GM15510 (cell line): ENCODE results near the gene PRND.

Experiments used
- POLR2A ChIP-seq: IDR thresholded peaks from 3 replicates; pipeline ENCODE4 v1.6.1; 2011; ENCODE audit warnings: borderline replicate concordance; ENCODE audit not compliant: insufficient read length; ENCODE audit errors: extremely low read depth

PRND gene

DNA sequence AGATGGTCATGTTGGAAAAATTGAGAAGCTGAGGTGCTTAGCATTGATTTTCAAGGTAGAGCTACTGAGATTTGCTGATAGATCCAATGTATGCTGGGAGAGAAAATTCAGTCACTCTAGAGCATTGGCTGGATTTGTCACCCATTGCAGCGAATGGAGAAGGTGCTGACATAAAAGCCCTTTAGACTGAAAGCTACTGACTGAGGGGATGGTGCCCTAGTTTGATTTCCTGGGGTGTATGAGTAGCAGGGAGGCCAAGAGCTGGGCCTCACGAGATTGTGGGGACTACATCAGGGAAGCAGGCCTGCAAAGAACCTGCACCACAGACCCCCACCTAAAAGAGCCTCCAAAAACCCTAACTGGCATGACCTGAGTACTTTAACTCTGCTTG is 23.9 kb upstream of the PRND start:
- TF ChIP-seq POLR2A = no peak

DNA sequence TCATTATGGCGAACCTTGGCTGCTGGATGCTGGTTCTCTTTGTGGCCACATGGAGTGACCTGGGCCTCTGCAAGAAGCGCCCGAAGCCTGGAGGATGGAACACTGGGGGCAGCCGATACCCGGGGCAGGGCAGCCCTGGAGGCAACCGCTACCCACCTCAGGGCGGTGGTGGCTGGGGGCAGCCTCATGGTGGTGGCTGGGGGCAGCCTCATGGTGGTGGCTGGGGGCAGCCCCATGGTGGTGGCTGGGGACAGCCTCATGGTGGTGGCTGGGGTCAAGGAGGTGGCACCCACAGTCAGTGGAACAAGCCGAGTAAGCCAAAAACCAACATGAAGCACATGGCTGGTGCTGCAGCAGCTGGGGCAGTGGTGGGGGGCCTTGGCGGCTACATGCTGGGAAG is 22.5 kb upstream of the PRND start:
- no peak for TF ChIP-seq POLR2A

DNA sequence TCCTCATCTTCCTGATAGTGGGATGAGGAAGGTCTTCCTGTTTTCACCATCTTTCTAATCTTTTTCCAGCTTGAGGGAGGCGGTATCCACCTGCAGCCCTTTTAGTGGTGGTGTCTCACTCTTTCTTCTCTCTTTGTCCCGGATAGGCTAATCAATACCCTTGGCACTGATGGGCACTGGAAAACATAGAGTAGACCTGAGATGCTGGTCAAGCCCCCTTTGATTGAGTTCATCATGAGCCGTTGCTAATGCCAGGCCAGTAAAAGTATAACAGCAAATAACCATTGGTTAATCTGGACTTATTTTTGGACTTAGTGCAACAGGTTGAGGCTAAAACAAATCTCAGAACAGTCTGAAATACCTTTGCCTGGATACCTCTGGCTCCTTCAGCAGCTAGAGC is 21.8 kb upstream of the PRND start:
- no peak for TF ChIP-seq POLR2A

DNA sequence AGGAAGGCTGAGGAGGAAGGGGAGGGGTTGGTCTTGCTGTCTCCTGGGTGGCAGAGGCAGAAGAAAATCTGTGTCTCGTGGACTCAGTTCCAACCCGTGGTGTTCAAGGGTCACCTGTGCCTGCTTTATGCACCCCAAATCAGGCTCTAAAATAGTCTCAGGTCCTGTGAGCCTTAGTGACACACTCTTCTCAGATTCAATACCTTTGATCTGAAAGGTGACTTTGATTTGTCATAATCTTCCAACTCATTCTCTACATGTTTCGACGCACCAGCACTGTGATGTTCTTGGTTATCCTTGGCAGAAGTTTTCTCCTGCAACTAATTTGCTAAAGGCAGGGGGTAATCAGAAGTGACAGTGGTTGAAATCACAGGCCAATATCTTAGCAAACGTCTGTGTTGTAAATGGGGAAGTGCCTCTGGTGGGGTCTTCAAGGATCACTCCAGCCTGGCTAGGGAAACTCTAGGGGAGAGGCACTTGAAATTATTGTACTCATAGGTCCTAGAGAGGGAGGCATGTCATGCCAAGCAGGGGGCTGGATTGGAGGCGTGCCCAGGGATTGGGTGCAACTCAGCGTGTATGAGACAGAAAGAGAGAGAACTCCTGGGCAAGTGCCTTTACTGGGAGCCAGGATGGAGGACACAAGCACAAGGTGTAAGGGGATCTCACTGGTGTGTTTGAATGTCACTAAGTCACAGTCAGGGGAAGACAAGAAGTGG is 19.0 kb upstream of the PRND start:
- no peak for TF ChIP-seq POLR2A

DNA sequence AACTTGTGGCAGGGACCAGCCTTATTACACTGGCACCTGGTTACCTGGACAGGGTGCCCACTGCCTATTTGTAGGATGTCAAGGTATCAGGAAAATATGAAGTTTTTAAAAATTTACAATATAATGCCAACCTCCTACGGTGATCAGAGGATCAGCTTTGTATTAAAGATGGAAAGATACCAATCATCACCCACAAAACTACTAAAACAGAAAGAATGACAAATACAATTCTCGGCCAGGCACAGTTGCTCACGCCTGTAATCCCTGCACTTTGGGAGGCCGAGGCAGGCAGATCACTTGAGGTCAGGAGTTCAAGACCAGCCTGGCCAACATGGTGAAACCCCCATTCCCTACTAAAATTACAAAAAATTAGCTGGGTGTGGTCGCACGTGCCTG is 18.4 kb upstream of the PRND start:
- no peak for TF ChIP-seq POLR2A

DNA sequence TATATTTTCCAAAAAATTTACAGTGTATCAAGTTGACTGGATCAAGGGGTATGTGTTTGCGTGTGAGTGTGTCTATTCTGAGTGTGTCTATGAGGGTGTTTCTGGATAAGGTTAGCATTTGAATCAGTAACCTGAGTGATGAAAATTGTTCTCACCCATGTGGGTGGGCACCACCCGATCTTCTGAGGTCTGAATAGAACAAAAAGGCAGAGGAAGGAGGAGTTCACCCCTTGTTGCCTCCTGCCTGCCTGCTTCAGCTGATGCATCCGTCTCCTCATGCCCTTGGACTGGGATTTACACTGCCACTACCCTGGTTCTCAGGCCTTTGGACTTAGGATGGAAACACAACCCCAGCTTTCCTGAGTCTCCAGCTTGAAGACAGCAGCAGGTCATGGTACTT is 13.7 kb upstream of the PRND start:
- no peak for TF ChIP-seq POLR2A

DNA sequence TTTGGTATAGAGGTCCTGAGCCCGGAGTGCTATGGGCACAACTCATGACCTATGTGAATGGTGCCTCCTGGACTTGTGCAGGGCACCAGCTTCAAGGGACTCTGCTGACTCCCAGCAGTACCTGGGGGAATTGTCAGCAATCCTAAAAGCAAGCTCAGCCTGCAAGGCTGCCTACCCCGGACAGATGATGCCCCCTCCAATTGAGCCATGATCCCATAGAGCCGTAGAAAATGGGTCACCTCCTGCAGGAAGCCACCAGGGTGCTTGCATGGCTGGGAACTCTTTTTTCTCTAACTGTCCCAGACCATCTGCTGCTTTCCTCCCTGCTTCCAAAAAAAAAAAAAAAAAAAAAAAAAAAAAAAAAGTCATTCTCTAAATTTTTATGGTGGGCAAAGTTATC is 12.9 kb upstream of the PRND start:
- TF ChIP-seq POLR2A = no peak

DNA sequence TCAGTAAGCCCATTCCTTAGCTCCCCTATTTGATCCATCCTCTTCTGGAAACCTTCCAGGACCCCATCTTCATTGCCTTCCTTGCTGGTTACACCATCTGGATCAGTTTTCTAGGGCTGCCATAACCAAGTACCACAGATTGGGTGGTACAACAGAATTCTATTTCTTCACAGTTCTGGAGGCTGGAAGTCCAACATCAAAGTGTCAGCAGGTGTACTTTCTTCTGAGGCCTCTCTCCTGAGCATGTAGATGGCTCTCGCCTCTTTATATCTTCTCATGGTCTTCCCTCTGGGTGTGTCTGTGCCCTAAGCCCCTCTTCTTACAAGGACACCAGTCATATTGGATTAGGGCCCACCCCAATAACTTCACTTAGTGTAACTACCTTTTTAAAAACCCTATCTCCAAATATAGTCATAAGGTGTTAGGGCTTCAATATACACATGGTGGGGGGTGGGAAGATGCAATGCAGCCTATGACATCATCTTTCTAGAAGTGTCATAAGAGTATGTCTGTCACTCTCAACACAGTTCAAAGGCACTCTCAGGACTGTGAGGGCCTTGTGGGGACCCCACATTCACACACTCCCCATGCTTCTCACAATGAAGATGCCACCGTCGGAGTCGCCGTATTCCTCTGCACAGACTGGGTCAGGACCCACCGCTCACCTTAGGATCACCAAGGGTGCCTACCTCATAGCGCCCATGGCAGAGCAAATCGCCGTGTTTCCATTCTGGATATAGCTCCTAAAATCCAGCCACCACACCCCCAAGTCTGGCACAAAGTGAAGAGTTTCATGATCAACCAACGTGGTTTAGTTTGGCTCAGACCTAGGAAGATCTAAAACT is 12.2 kb upstream of the PRND start:
- TF ChIP-seq POLR2A = no peak

DNA sequence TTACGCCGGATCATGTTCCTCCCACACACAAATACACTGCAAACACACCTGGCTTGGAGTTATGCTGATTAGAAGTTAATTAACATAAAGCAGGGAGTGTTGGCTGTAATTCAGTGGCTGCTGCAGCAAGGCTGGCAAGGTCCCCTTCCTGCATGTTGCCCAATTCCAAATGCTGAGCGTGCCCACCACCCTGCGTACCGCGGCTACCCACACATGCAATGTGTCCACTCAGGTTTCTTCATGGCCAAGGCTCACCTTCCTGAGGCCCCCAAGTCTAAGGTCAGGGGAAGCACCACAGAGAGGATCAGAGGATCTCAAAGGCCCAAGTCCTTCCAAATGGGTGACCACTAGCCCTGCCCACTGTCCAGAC is 11.6 kb upstream of the PRND start:
- no peak for TF ChIP-seq POLR2A

DNA sequence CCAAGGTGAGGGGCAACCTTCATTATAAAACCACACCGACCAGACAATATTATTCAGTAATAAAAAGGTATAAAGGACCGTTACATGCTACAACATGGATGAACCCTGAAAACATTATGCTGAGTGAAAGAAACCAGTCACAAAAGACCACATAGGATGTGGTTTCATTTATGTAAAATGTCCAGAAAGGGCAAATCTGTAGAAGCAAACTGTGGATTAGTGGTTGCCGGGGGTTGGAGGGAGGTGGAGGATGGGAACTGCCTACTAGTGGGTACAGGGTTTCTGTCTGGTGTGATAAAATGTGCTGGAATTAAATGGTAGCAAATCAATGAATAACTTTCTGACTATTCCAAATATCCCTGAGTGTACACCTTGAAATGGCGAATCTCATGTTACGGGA is 10.2 kb upstream of the PRND start:
- no peak for TF ChIP-seq POLR2A

DNA sequence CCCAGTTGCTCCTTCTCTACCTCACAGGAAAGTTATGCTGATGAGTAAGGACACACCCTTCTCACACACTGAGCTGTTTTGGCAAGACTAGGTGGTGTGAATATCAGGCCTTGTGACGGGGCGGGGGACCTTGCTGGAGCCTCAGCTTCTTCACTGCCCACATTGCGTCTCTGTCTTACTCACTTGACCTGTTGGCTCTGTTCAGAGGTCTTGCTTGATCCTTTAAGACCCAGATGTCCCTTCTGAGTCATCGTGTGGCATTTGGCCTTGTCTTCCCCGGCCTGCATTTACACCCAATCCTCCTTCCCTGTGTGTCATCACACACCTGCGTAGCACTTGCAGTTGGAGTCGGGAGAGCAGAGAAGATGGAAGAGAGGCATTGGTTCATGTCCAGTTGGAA is 8.3 kb upstream of the PRND start:
- TF ChIP-seq POLR2A = no peak

DNA sequence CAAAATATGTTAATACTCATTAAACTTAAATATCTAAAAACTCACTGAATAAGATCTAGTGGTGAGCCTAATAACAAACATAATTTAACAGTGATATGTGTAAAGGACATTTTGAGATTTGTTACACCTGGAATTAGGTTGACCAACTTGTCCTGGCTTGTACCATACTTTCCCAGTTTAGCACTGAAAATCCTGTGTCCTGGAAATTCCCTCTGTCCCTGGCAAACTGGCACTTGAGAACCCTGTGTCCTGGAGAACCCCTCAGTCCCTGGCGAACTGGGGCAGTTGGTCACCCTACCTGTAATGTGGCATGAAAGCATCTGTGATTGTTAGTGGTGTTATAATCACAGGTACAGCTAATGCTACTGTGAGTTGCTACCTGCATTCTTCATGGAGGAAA is 6.9 kb upstream of the PRND start:
- no peak for TF ChIP-seq POLR2A

DNA sequence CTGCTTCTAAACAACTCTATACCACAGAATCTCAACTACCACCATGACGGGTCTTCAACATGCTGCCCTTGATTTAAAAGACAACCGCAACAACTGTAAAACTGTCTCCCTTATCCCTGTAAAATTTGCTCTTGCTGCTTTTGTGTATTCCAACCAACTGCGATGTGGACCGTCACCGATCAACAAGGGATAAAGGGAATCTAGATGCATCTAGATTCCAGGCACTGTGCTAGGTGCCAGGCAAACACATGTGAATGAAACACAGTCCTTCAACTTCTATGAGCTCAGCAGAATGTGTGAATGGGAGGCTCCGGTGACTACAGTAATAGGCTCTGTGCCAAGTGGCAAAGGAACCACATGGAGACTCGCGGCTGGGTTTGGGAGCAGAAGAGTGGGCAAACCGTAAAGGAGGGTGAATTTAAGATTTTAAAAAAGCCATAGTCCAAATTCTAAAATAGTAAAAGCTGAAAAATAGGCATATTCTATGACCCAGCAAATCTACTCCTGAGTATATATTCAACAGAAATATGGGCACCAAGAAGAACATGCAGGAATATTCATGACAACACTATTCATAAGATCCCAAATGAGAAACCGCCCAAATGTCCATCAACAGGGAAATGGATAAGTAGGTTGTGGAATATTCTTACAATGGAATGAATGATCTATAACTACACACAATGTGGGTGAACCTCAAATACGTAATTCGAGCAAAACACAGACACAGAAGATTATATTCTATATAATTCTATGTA is 3.7 kb upstream of the PRND start:
- TF ChIP-seq POLR2A = no peak

DNA sequence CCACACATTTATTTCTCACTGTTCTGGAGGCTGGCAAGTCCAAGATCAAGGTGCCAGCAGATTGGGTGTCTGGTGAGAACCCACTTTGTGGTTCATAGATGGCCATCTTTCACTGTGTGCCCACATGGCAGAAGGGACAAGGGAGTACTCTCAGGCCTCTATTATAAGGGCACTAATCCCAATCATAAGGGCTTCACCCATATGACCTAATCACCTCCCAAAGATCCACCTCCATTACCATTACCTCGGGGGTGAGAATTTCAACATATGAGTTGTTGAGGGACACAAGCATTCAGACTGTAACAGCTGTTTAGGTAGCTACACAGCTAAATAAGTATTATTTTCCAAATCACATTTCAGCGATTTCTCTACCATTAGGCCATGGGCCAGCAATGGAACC is 2.5 kb upstream of the PRND start:
- no peak for TF ChIP-seq POLR2A

DNA sequence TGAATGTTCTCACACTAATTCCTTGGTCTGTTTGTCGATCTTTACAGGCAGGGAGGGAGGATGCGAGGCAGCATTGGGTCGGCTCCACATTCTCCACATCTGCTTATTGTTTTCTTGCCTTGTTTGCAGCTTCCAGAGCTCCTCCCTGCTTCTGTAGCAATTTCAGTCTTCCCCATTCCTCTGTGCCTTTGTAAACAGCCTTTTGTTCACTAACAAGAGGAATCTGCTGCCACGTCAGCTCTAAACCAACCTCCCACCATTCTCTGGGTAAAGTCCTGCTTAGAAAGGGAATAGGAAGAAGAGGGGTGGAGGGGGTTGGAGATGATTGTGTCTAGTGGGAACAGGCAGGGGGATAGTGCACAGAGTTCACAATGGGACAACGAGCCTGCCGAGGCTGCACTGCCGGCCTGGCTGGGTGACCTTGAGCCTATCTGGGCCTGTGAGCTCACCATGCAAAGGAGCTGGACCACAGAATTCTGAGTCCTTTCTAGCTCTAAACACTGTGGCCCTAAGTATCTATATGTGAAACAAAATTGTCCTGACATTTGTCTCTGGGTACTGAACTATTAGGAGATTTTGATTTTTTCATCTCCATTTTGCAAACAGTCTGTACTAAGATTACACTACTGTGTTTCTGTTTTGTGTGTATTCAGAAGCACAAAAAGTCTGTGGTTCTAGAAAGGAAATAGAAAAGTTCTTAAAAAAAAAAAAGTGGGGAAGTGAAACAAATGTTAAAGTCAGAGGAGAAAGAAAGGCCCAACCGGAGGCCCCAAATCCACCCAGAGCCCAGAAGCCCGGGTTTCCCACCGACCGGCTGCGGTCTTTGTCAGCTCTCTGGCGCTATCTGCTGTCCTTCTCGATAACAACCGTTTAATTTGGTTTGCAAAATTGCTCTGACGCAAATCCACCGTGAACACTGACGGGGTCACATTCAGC is 1.4 kb upstream of the PRND start:
- TF ChIP-seq POLR2A = no peak

DNA sequence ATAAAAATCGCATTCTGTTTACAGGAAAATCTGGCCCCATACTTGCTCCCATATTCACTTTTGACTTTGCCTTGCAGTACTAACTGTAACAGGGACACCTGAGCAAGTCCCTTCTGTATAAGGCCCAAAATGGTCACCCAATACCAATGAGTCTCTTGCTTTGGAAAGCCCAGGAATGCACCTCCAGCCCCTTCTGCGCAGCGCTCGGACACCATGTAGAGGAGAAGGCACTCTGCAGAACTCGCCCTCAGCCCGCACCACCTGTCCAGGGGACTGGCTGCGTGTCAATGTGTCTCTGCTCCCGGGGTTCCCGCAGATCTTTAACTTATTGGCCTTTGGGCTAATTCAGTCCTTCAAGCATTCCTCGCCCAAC is 746 bp upstream of the PRND start:
- TF ChIP-seq POLR2A = no peak

DNA sequence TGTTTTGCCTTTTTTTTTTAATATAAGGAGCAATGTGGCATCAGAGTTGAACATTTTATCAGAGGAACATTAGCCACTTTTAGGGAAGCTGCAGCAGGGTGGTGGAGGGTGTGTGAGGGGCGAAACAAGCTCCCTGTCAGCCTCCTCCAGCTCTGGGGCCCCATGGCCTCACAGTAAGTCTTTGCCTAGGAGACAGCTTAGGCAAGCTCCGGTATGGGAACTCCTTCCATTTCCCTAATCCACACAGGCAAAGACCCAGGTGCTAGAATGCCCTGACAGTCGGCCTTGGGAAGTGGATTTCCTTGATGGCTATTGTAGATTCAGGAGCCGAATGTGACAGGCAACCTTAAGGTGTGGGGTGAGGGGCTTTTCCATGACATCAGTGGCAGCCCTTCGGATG is 862 bp downstream of the PRND start:
- no peak for TF ChIP-seq POLR2A
